NT2/D1 (cell line): ENCODE results near the gene RNPS1.

ENCODE experiments used
- SUZ12 ChIP-seq: IDR thresholded peaks from 2 replicates; pipeline ENCODE4 v1.6.1; 2011; ENCODE audit not compliant: insufficient read length, insufficient read depth; ENCODE audit errors: extremely low read depth
- ZNF274 ChIP-seq: IDR thresholded peaks from 2 replicates; pipeline ENCODE4 v1.6.1; 2011; ENCODE audit warnings: mild to moderate bottlenecking, low read depth, low read length

DNA sequence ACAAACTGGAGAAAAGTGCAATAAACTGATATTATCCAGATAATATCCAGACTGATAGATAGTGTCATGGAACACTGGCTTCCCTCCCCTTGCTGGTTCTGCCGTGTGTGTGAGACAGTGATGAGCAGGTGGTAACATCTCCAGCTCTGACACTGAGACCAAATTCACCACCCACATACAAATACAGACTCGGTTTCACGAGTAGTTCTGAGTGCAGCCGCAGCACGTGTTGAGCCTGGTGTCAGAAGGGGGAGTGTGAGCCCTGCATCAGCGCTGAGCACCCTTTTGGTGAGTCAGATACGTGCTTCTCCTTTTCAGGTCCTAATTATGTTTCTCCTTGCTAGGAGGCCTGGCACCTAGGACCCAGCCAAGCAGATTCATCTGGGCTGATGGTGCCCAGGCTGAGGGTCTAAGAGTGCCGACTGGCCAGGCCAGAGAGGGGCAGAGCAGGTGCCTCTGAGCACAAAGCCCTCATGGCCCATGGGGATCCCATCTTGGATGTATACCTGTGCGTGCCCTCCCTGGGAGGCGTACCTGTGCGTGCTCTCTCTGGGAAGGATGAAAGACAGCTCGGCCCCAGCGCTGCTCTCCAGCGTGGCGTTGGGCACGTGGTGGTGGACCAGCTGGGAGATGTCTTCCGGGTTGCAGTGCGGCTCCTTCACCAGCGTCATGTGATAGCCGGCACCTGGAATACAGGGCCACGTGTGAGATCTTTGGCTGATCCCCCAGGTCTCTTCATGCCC lies 27.3 kb upstream of the RNPS1 start:
- no peak for TF ChIP-seq ZNF274
- TF ChIP-seq SUZ12: no peak
